NCI-H345 treated with DMSO at 0.1 percent for 48 hours (cell line): ENCODE measurements around the gene C1orf94.

Experiments used
- DNase-seq: peaks from one replicate; lab custom pipeline; 2025; ENCODE audit not compliant: unreplicated experiment; lab: John Stamatoyannopoulos, UW

C1orf94 gene

DNA sequence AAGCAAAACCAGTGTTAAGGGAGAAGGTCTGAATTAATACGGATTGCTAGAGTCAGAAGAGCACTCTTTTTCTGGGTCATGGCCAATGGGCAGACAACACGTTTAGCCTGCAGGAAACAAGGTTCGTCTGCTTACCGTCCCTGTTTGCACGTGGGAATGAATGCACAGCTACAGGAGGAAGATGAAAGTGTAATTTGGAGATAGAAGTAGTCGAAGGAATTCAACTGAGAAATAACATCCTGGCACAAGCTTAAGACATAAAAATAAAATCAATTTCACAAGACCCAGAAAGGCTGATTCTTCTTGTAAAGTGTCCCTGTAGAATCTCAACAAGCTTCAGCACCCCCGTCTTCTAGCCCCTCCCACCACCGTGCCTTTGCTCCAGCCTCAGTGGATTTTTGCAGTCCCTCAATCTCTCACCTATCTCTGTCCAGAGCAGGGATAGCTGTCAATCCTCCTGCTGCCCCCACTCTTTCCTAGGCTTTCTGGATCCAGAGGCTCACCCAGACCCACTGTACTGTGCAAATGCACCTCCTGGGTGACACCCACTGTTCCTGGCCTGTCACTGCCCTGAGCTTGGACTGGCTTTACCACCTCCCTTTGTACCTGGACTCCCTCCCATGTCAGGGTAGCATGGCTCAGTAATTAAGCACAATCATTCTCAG lies 60.6 kb downstream of the C1orf94 start:
- no peak for DNase-seq

DNA sequence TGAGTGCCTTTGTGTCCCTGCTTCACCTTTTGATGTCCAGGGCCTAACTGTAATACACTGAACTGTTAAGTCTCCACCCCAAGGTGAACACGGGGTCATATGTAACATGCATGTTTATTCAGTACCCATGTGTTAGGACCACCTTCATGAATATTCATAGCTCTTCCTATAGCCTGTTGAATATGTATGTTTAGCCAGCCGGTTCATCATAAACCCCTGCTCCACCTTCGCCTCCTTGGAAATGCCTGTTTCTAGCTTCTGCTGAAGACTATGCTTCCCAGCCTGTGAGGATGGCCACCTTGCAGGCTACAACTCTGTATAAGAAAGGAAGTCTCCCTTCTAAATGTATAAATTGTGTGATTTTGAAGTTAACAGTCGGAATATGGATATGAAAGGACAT lies 69.3 kb downstream of the C1orf94 start:
- no peak for DNase-seq

DNA sequence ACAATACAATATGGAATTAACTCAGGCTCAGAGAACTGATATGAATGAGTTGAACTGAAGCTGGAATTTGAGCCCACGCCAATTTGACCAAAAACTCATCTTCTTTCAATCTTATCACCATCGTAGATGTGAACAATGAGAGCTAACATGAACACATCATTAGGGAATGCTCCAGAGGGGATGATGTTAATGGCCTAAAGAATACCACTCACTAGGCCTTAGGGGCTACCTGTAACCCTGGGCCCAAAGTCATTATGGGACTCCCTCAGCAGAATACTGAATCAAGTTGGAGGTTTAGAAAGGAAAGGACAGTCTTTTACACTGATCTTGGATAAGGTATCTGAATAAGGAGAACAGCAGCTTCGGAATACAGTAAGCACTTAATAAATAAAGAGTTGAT lies 73.6 kb downstream of the C1orf94 start:
- no peak for DNase-seq

DNA sequence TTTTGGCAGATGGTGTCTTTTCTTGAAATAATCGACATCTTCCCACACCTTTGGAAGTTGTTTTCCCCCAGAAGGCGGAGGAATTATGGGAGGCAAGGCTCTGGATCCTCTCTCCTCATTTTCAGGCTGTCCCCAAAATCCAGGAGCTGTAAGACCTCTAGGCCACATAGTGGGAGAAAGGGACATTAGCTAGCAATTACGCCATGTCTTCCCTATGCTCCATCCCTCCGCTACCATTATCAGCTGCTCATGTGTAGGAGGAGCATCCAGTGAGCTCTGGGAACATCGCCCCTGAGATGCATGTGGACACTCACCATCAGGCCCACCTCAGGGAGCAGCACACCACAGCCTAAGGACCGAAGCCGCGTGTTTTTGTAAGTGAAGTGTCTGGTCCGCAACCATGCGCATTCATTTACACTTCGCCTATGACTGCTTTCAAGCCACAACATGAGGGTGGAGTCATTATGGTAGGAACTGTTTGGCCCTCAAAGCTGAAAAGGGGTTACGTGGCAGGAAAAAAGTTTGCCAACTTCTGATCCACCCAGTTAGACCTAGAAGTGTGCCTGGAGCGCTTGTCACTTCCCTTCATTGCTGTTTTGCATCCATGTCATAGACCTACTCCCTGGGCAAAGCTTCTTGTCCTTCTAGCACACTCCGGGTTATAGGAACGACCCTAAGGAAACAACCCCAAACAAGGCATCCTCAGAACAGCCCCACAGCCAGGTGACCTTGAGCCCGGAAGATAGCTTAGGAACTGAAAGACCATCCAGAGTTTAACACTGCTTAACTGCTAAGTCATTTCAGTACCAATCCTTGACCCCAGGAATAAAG lies 85.5 kb downstream of the C1orf94 start:
- no peak for DNase-seq

DNA sequence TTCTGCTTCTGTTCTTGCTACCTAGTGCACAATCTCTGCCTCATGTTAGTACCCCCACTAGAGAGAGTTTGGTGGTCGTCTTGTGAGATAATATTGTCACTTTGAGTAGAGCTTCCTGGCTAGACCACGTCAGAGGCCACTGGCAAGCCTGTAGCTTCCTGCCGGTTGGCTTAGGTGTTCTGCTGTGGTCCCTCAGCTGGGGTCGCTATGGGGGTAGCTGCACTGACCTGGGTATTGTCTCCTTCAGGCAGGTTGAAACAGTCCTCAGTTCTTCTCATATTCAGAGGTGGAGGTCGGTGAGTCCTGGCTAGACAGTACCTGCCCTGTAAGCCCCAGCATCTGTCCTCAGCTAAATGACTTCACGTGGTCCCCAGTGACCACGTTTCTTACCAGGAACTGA lies 86.2 kb downstream of the C1orf94 start:
- no peak for DNase-seq

DNA sequence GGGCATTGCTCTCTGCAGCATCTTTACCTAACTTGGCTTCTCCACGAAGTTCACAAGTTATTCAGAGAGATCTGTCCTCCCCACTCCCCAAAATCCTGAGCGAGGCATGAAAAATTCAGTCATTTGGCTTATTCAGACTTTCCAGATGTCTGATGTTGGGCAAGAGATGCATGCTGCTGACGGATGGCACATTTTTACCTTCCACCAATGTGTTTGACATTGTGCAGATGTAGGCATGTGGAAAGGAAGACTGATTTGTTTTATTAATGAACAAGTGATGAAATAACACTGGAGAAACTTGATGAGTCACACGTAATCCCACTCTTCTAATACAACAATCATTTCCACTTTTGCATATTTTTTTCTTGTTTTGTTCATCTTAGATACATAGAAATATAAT lies 86.7 kb downstream of the C1orf94 start:
- DNase-seq, result no peak

DNA sequence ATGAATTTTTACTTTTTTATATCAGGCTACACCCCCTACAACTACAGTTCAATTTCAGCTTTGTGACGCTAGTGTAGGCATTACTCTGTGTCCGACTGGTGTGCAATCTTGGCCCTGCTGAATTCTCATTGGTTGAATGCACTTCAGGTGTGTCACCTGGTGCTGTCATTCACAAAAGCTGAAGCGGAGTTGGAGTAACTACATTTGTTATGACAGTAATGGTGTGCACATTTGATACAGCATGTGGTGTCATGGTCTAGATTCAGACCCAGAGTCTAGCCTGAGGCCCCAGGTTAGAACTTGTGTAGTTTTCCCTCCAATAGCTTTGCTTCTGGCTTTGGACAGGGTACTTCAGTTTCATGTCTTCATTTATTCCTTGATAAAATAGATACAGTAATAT lies 88.7 kb downstream of the C1orf94 start:
- no peak for DNase-seq

DNA sequence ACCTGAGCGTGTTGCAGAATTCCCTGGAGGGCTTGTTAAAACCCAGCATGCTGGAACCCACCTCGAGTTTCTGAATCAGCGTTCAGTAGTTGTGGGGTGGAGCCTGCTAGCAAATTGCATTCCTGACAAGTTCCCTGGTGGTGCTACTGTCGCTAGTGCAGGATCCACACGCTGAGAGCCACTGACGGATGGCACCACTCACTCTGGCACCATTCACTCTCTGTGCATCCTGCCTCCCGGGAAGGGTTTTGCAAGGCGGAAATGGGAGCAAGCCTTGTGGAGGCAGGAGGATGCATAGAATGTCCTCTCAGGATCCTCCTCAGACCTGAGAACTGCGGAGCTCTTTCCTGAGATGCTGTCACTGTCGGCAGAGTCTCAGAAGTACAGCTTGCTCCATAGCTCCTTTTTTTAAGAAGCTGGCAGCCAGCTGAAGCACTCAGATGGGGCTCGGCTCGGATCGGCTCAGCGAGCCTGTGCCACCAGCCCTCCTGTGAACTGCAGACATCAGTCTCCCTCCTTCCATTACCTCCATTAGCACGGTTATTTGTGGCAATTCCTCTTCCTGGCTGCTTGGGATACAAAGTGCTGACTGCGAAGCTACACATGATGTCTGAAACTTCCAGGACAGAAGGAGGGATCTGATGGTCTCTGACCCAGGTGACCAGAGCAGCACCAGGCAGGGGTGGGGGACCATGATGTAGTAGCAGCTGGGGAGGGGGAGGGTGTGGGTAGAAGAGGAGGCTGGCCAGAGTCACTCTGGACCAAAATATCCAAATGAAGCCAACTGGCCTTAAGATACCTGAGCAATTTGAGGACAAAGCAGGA lies 89.6 kb downstream of the C1orf94 start:
- no peak for DNase-seq

DNA sequence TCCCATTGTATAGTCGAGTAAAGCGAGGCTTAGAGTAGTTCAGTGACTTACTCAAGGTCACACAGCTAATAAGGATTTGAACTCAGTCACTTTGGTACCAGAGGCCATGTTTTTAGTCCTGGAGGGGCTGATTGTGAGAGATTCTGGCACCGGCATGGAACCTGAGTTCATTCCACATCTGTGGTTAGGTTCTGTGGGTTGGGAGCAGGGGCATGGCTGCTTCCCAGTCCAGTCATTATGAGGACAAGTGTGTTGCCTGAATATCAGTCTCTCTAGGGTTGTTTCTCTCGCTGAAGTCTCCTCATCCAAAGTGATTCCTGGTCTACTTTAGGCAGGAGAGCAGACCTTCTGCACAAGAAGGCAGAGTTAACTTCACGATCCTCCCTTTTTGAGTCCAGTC lies 90.6 kb downstream of the C1orf94 start:
- DNase-seq, result no peak

DNA sequence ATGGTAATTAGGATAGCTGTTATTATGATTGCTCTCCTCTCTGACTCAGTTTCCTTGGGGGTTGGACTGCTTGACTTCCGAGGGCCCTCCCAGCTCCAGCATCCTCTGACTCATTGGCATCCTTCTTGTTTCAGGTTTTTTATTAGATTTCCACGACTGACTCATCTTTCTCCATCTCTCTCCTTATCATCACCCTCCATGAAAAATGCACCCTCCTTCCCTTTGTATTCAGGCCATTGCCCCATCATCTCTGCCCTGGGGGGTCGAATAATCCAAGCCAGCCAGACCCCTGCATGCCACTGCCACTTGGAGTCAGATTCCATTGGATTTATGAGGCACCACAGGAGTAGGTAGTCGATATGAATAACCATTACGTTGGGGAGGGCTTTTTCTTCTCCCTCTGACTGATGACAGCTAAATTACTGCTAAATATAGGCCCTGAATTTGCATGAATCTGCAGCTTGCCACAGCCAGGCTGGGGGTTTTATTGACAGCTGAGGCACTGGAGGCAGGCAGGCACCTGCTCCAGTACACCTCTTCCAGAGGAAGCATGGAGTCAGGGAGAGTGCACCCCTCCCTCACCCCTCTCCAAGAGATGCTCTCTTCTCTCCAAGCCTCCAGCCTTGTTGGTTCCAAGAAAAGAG lies 91.7 kb downstream of the C1orf94 start:
- no peak for DNase-seq
